Measurements from ENCODE around the gene S1PR4.

The S1PR4 gene

DNA sequence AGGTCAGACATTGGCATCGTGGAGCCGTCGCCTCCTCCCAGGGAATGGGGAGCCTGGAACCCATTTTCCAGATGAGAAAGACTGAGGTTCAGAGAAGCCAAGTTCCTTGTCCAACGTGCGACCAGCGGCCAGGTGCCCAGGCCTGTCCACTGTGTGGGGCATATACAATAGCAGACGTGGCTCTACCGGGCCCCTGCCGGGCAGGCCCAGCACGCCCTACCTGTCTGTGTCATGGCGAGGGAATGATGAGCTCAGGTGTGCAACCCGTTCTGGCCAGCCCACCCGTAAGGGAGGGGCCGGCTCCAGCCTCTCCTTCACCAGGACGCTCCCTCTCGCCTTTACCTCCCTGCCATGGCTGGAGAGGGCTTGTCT, 41.9 kb upstream of the S1PR4 start:
- TF ChIP-seq, protein P1, sequence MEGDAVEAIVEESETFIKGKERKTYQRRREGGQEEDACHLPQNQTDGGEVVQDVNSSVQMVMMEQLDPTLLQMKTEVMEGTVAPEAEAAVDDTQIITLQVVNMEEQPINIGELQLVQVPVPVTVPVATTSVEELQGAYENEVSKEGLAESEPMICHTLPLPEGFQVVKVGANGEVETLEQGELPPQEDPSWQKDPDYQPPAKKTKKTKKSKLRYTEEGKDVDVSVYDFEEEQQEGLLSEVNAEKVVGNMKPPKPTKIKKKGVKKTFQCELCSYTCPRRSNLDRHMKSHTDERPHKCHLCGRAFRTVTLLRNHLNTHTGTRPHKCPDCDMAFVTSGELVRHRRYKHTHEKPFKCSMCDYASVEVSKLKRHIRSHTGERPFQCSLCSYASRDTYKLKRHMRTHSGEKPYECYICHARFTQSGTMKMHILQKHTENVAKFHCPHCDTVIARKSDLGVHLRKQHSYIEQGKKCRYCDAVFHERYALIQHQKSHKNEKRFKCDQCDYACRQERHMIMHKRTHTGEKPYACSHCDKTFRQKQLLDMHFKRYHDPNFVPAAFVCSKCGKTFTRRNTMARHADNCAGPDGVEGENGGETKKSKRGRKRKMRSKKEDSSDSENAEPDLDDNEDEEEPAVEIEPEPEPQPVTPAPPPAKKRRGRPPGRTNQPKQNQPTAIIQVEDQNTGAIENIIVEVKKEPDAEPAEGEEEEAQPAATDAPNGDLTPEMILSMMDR (conservative IDR thresholded peaks at IDR 0.05), result no peak
- H3K27ac ChIP-seq, result no peak overlapping the region

DNA sequence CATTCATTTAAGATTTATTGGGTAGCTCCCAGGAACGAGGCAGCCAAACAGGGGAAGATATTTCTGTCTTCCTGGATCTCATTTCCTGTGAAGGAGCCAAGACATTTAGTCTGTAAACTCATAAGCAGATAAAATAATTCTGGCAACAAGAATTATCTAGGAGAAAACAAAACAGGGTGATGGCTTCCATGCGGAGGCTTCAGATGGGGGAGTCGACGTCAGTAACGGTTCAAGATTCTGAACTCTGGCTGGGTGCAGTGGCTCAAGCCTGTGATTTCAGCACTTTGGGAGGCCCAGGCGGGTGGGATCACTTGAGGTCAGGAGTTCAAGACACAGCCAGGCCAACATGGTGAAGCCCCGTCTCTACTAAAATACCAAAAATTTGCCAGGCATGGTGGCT, 41.5 kb upstream of the S1PR4 start:
- H3K27ac ChIP-seq, result no peak overlapping the region
- TF ChIP-seq, protein P1 (conservative IDR thresholded peaks at IDR 0.05), result no peak

DNA sequence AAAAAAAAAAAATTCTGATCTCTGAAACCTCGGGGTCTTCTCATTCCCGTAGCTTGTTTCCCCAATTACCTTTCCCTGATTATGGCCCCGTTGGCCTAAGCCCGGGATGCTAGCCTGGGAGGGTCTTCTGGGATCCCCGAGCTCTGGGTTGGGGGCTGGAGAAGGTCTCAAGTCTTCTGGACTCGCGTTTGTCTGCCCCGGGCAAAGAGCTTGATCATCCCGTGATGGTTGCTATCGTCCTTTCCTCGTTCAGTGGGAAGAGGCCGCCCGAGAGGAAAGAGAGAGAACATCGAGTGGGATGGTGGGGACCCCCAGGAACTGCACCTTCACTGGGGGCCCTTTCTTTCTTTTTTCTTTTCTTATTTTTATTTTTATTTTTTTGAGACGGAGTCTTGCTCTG, 40.3 kb upstream of the S1PR4 start:
- no peak overlapping the region for H3K27ac ChIP-seq
- TF ChIP-seq, protein P1 (conservative IDR thresholded peaks at IDR 0.05), result no peak

DNA sequence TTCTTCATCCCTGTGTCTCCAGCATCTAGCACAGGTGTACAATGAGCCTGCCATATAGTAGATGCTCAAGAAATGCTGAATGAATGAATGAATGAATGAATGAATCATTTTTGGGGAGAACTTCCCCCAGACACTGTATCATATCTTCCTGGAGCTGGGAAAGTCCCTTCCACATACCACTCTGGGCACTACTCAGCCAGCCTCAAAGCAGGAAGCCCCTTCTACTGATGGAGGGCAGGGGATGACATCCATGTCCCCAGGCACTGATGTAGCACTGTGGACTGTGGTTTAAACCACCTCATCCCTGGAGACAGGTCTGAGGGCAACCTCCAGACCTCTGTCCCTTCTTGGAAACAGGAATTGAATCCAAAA, 37.9 kb upstream of the S1PR4 start:
- TF ChIP-seq, protein P1 (conservative IDR thresholded peaks at IDR 0.05), result no peak
- H3K27ac ChIP-seq, result no peak overlapping the region

DNA sequence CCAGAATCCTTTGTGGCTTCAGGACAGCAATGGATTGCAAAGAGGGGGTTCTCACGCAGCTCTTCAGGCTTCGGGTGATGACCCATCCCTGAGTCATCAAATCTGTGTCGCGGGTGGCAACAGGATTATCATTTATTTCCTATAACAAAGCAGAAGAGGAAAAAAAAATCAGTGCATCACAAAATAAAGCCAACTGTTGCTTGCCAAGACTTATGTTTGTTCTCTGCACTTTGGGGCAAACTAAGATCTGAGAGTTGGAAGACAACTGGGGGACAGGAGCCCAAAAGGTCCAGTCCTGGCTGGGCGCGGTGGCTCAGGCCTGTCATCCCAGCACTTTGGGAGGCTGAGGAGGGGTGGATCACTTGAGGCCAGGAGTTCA, 36.3 kb upstream of the S1PR4 start:
- TF ChIP-seq, protein P1 (conservative IDR thresholded peaks at IDR 0.05), result no peak
- H3K27ac ChIP-seq, result no peak overlapping the region

DNA sequence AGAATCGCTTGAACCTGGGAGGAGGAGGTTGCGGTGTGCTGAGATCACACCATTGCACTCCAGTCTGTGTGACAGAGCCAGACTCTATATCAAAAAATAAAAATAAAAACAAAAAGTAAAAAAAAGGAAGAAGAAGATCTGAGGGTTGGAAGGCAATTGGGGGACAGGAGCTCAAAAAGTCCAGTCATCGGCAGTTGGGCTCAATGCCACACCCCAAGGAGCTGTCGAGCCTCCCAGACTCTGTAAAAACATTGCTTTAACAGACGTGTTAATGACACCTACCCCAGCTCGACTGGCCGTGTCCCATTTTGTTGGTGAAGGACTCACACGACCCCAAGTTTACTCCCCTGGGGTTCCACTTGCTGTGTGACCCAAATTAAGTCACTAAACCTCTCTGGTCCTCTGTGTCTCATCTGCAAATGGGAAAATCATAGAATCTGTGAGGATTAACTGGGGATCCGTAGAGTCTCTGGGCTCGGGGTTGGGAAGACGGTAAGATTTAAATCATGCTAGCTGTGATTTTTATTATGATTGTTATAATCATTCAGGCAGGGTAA, 35.7 kb upstream of the S1PR4 start:
- H3K27ac ChIP-seq, result no peak overlapping the region
- TF ChIP-seq, protein P1 (conservative IDR thresholded peaks at IDR 0.05), result no peak

DNA sequence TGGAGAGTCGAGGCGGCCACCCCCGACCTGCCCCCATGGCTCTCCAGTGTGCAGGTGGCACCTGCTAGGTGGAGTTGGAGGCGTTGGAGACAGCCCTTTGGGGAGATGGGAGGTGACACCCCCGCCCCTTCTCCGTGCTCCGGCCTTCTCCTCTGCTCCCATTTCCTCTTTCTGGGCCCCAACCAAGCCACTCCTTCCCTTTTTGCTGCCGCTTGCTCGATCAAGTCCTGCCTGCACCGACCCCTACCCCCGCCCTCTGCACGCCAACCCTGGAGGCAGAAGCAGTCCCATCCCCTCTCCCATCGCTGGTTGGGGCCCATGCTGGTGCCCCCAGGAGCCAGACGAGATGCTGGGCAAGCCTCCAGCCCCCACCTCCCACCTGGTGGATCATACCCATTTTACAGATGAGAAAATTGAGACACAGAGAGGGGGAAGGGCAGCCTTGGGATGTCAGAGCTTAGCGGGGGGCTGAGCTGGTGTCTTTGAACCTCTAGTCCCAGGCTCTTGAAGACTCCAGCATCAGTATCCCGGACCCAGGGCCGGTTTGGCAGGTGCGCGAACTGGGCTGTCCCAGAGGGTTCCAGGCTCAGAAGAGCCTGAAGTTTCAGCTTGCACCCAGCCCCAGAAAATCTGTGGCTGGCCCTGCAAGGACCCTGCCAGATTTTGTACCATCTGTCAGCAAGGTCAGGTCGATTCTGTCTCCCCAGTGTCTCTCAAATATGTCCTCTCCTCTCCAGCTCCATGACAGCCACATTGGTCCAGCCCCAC, 32.5 kb upstream of the S1PR4 start:
- TF ChIP-seq, protein P1 (conservative IDR thresholded peaks at IDR 0.05), result no peak
- H3K27ac ChIP-seq, result no peak overlapping the region

Data from VCaP (cell line).